IMR-90 (cell line): ENCODE measurements around the gene SDF2L1. TPM values are rescaled to one million over a fixed set of nuclear protein-coding genes. Genes with fewer than 3 reads are reported as not detected.

Experiments used
- ATAC-seq: fragments of 200-7000 bp; cut with Tn5 transposase; 2 replicates; pipeline ENCODE4 v1.9.1; 2020; ENCODE audit warnings: low read depth, mild to moderate bottlenecking, moderate library complexity
- BruUV-seq: library from RNA; stranded (reverse); fragments of 400-500 nt; replicated peaks from 2 replicates; lab custom pipeline; 2021; lab: Mats Ljungman, UMichigan
- CTCF ChIA-PET: fragments of 300-600 bp; formaldehyde crosslinking; extraction: SDS; loops from one replicate; lab custom pipeline; 2021; ENCODE audit warnings: antibody characterized with exemption; lab: Yijun Ruan, JAX
- POLR2A ChIA-PET: fragments of 300-600 bp; sonication (Branson Sonifier 250); formaldehyde crosslinking; loops from one replicate; lab custom pipeline; 2022; ENCODE audit warnings: antibody characterized with exemption; ENCODE audit not compliant: unreplicated experiment; lab: Charles Lee
- DNase-seq: peaks from one replicate; pipeline ENCODE4 v3.0.0; 2013
- H2AFZ ChIP-seq: replicated peaks from 2 replicates; pipeline ENCODE3; 2013; ENCODE audit warnings: low read length, mild to moderate bottlenecking; ENCODE audit not compliant: poor library complexity
- H2AK5ac ChIP-seq: 2 replicates; pipeline ENCODE4 v1.6.1; 2013; ENCODE audit warnings: low read depth, low read length, inconsistent platforms
- H2AK9ac ChIP-seq: replicated peaks from 2 replicates; pipeline ENCODE3; 2013; ENCODE audit warnings: mild to moderate bottlenecking, low read depth, low read length, moderate library complexity; ENCODE audit not compliant: poor library complexity
- H2BK120ac ChIP-seq: 2 replicates; pipeline ENCODE4 v1.6.1; 2013; ENCODE audit warnings: low read depth, low read length, inconsistent platforms
- H2BK15ac ChIP-seq: 3 replicates; pipeline ENCODE4 v1.6.1; 2013; ENCODE audit warnings: low read depth, low read length, inconsistent platforms
- H2BK20ac ChIP-seq: 2 replicates; pipeline ENCODE4 v1.6.1; 2013; ENCODE audit warnings: low read depth, mild to moderate bottlenecking, inconsistent platforms, low read length, moderate library complexity
- H2BK5ac ChIP-seq: 2 replicates; pipeline ENCODE4 v1.6.1; 2013; ENCODE audit warnings: mild to moderate bottlenecking, low read depth, low read length, inconsistent platforms; ENCODE audit not compliant: poor library complexity, severe bottlenecking
- H3K14ac ChIP-seq: replicated peaks from 2 replicates; pipeline ENCODE4 v1.6.1; 2013; ENCODE audit warnings: low read depth, low read length, inconsistent platforms
- H3K18ac ChIP-seq: 2 replicates; pipeline ENCODE4 v1.6.1; 2013; ENCODE audit warnings: low read depth, low read length, control low read depth
- H3K23ac ChIP-seq: 2 replicates; pipeline ENCODE4 v1.6.1; 2013; ENCODE audit warnings: low read depth, low read length, inconsistent platforms
- H3K27ac ChIP-seq: 2 replicates; pipeline ENCODE4 v1.5.1; 2013; ENCODE audit warnings: mild to moderate bottlenecking, control low read depth, low read length; ENCODE audit not compliant: insufficient read depth
- H3K27me3 ChIP-seq: 2 replicates; pipeline ENCODE4 v1.6.1; 2013; ENCODE audit warnings: low read length; ENCODE audit not compliant: control insufficient read depth, insufficient read depth
- H3K36me3 ChIP-seq: 2 replicates; pipeline ENCODE4 v1.6.1; 2013; ENCODE audit warnings: low read length, mixed read lengths; ENCODE audit not compliant: control insufficient read depth, insufficient read depth
- H3K4ac ChIP-seq: 2 replicates; pipeline ENCODE4 v1.6.1; 2013; ENCODE audit warnings: low read depth, low read length, inconsistent platforms
- H3K4me1 ChIP-seq: 2 replicates; pipeline ENCODE4 v1.6.1; 2013; ENCODE audit warnings: low read length, mixed read lengths; ENCODE audit not compliant: control insufficient read depth, insufficient read depth
- H3K4me2 ChIP-seq: 2 replicates; pipeline ENCODE4 v1.6.1; 2013; ENCODE audit warnings: low read depth, mild to moderate bottlenecking, control low read depth, low read length, moderate library complexity
- H3K4me3 ChIP-seq: 2 replicates; pipeline ENCODE4 v1.5.1; 2013; ENCODE audit warnings: low read depth, mild to moderate bottlenecking, control low read depth, low read length, moderate library complexity; ENCODE audit not compliant: insufficient read depth
- H3K56ac ChIP-seq: 2 replicates; pipeline ENCODE4 v1.6.1; 2013; ENCODE audit warnings: low read length, inconsistent platforms; ENCODE audit not compliant: insufficient read depth; ENCODE audit errors: extremely low read depth
- H3K79me1 ChIP-seq, 2 experiments: 2 replicates each; pipeline ENCODE4 v1.6.1; 2013; ENCODE audit warnings: low read length in 2 of 2, inconsistent platforms in 1 of 2, low read depth in 1 of 2
- H3K9ac ChIP-seq: 2 replicates; pipeline ENCODE4 v1.6.1; 2013; ENCODE audit warnings: low read depth, low read length, control low read depth
- H3K9me1 ChIP-seq: 2 replicates; pipeline ENCODE4 v1.6.1; 2013; ENCODE audit warnings: low read length, inconsistent platforms; ENCODE audit not compliant: insufficient read depth
- H3K9me3 ChIP-seq: 2 replicates; pipeline ENCODE4 v1.6.1; 2013; ENCODE audit warnings: low read length; ENCODE audit not compliant: control insufficient read depth, insufficient read depth
- H4K20me1 ChIP-seq: 2 replicates; pipeline ENCODE4 v1.6.1; 2013; ENCODE audit warnings: low read length, inconsistent platforms; ENCODE audit not compliant: insufficient read depth
- H4K5ac ChIP-seq: 2 replicates; pipeline ENCODE4 v1.6.1; 2013; ENCODE audit warnings: mild to moderate bottlenecking, low read depth, low read length, control low read depth
- H4K8ac ChIP-seq, 2 experiments: 2 replicates each; pipeline ENCODE4 v1.6.1; 2013; ENCODE audit warnings: low read depth in 2 of 2, low read length in 2 of 2, control low read depth in 1 of 2, inconsistent platforms in 1 of 2
- H4K91ac ChIP-seq: 2 replicates; pipeline ENCODE4 v1.6.1; 2013; ENCODE audit warnings: low read depth, low read length, inconsistent platforms; ENCODE audit not compliant: insufficient read depth
- BHLHE40 ChIP-seq: fragments of 150-350 bp; IDR thresholded peaks from 2 replicates; pipeline ENCODE4 v1.6.1; 2016; ENCODE audit warnings: mild to moderate bottlenecking, low read depth, low read length
- CEBPB ChIP-seq: IDR thresholded peaks from 2 replicates; pipeline ENCODE4 v1.6.1; 2012; ENCODE audit warnings: low read depth, low read length, improper control_type of control experiment
- CHD1 ChIP-seq: IDR thresholded peaks from 2 replicates; pipeline ENCODE4 v1.6.1; 2012; ENCODE audit warnings: low read depth, low read length, improper control_type of control experiment
- CTCF ChIP-seq: conservative IDR thresholded peaks from 2 replicates; pipeline ENCODE4 v1.5.1; 2012; ENCODE audit warnings: mild to moderate bottlenecking, low read depth, low read length, improper control_type of control experiment
- ELK1 ChIP-seq: fragments of 150-350 bp; IDR thresholded peaks from 2 replicates; pipeline ENCODE4 v1.6.1; 2016; ENCODE audit warnings: low read depth, mild to moderate bottlenecking, low read length, moderate library complexity, borderline replicate concordance
- FOS ChIP-seq: fragments of 150-350 bp; IDR thresholded peaks from 2 replicates; pipeline ENCODE4 v1.6.1; 2016; ENCODE audit warnings: low read depth, low read length
- MAFK ChIP-seq: IDR thresholded peaks from 2 replicates; pipeline ENCODE4 v1.6.1; 2012; ENCODE audit warnings: low read depth, low read length, improper control_type of control experiment
- MAZ ChIP-seq: IDR thresholded peaks from 2 replicates; pipeline ENCODE4 v1.6.1; 2012; ENCODE audit warnings: low read depth, mild to moderate bottlenecking, low read length, improper control_type of control experiment, moderate library complexity, borderline replicate concordance
- MXI1 ChIP-seq: IDR thresholded peaks from 2 replicates; pipeline ENCODE4 v1.6.1; 2012; ENCODE audit warnings: low read depth, mild to moderate bottlenecking, low read length, moderate library complexity, borderline replicate concordance
- NFE2L2 ChIP-seq: fragments of 150-350 bp; IDR thresholded peaks from 2 replicates; pipeline ENCODE4 v1.6.1; 2016; ENCODE audit warnings: low read depth, mild to moderate bottlenecking, low read length
- POLR2A ChIP-seq: IDR thresholded peaks from 2 replicates; pipeline ENCODE4 v1.6.1; 2012; ENCODE audit warnings: mild to moderate bottlenecking, low read depth, low read length
- RAD21 ChIP-seq: IDR thresholded peaks from 2 replicates; pipeline ENCODE4 v1.6.1; 2012; ENCODE audit warnings: low read length, improper control_type of control experiment
- RCOR1 ChIP-seq: IDR thresholded peaks from 2 replicates; pipeline ENCODE4 v1.6.1; 2012; ENCODE audit warnings: mild to moderate bottlenecking, low read length, improper control_type of control experiment; ENCODE audit not compliant: insufficient replicate concordance
- RFX5 ChIP-seq: IDR thresholded peaks from 2 replicates; pipeline ENCODE4 v1.8.0; 2012; ENCODE audit warnings: low read depth, mild to moderate bottlenecking, low read length, moderate library complexity
- SMC3 ChIP-seq: fragments of 150-350 bp; IDR thresholded peaks from 2 replicates; pipeline ENCODE4 v1.6.1; 2016; ENCODE audit warnings: low read depth, mild to moderate bottlenecking, antibody characterized with exemption, low read length, moderate library complexity
- USF2 ChIP-seq: fragments of 150-350 bp; IDR thresholded peaks from 2 replicates; pipeline ENCODE4 v1.6.1; 2017; ENCODE audit warnings: mild to moderate bottlenecking, antibody characterized with exemption, low read length, low read depth
- WGBS, 2 experiments: methylation state at CpG; one replicate each; pipeline versions ENCODE4 v1.1.5 to v1.1.7; 2013; ENCODE audit warnings: missing lambda C conversion rate in 2 of 2; ENCODE audit not compliant: insufficient read length in 1 of 2; ENCODE audit errors: extremely low coverage in 2 of 2; 5-methylcytosine and 5-hydroxymethylcytosine counted together
- dilution Hi-C: fragments of 300-500 bp; cut with HindIII; formaldehyde crosslinking; loops from one replicate; pipeline ENCODE4 v1.14.3; 2018; ENCODE audit warnings: low sequenced_read_pairs; ENCODE audit not compliant: unreplicated experiment
- in situ Hi-C: fragments of 300-500 bp; cut with MboI; formaldehyde crosslinking; loops from 3 replicates; pipeline ENCODE4 v1.14.3; 2019; ENCODE audit warnings: low sequenced_read_pairs, inconsistent platforms, mixed read lengths
- intact Hi-C: fragments of 100-400 bp; cut with micrococcal nuclease; formaldehyde crosslinking; loops from 2 replicates; pipeline ENCODE4 v1.10.0; 2022
- polyA plus RNA-seq, 3 experiments: library from polyadenylated mRNA; depleted of rRNA; stranded (reverse); fragments of >200 nt; gene quantifications; 2 replicates each; pipeline ENCODE4 v1.2.3, GENCODE V29; 2012; ENCODE audit warnings: low replicate concordance in 1 of 3
- total RNA-seq: library from RNA; depleted of rRNA; stranded (reverse); fragments of >200 nt; gene quantifications from 2 replicates; pipeline ENCODE4 v1.2.3, GENCODE V29; 2012

SDF2L1 gene
- total and polyA plus RNA-seq, 2 of the 4 experiments (the other 2 are of a cell fraction), result 18.8 to 51.1 TPM

- Histone ChIP-seq H3K79me1 (no peaks in the 10 kb centered on the region; a peak in 1 of 4 replicates), H3K4me2 (no peak overlapping the region), H3K9me1 (peaks cover 3% of the 10 kb centered on the region; the same call in 1 of the 2 replicates), H3K4ac (no peak overlapping the region), H4K20me1 (no peaks in the 10 kb centered on the region), H4K91ac (no peak overlapping the region), H3K36me3 (peaks cover 52% of the 10 kb centered on the region), H2BK15ac (no peak overlapping the region), H3K27ac (no peak overlapping the region), H2BK120ac (no peak overlapping the region), H2AFZ (peak overlapping the region; percentile 21), H2BK5ac (no peak overlapping the region), H3K9me3 (no peaks in the 10 kb centered on the region), H3K14ac (no peak overlapping the region), H2AK9ac (no peak overlapping the region), H3K56ac (no peak overlapping the region), H3K4me3 (no peak overlapping the region), H2BK20ac (no peak overlapping the region), H4K5ac (no peak overlapping the region), H4K8ac (no peak overlapping the region), H3K23ac (no peak overlapping the region), H3K18ac (no peak overlapping the region), H3K27me3 (no peaks in the 10 kb centered on the region), H2AK5ac (no peak overlapping the region), H3K4me1 (no peaks in the 10 kb centered on the region), H3K9ac (no peak overlapping the region)
- no peak for TF ChIP-seq CEBPB
- TF ChIP-seq CTCF, result no peak
- TF ChIP-seq RFX5, result no peak
- no peak for TF ChIP-seq NFE2L2
- TF ChIP-seq MAZ, result no peak
- TF ChIP-seq BHLHE40, result no peak
- no peak for TF ChIP-seq CHD1
- no peak for TF ChIP-seq SMC3
- TF ChIP-seq RCOR1, result no peak
- TF ChIP-seq MXI1, result no peak
- TF ChIP-seq USF2, result no peak
- no peak for TF ChIP-seq MAFK
- TF ChIP-seq POLR2A, result no peak
- TF ChIP-seq FOS, result no peak
- TF ChIP-seq ELK1, result no peak
- TF ChIP-seq RAD21, result no peak
- DNase-seq (no peak), ATAC-seq (no peak)
- intact Hi-C loops, result no loop called here
- CTCF ChIA-PET, result no interaction called here
- in situ Hi-C loops, result no loop called here
- POLR2A ChIA-PET, result interaction anchor here (0.6 kb wide), 1 partner anchor 11 kb away, joined by 5 read pairs; no protein-coding TSS in a partner anchor
- no TSS peak for BruUV-seq
- 73% methylated on average over 5 of the region's 11 CpGs; no CpG with 5 or more reads in 1 of the 2 experiments for WGBS, 2 experiments
- dilution Hi-C loops, result no loop called here
These were observed 45.7 kb downstream of the SDF2L1 start for GRCh38 chr22:21687685-21688259.
